ENCODE results near the gene LRRC66.

The LRRC66 gene

GRCh38 chr4:51958199-51958968, 61.8 kb downstream of the LRRC66 start:
- TF ChIP-seq CTCF (IDR thresholded peaks at IDR 0.05; ENCODE audit: poor library complexity, severe bottlenecking) = no peak

More at GRCh38 chr4:51958199-51958968, 61.8 kb downstream of the LRRC66 start:
- ATAC-seq (ENCODE audit: low read depth) (no peak), DNase-seq (ENCODE audit: low spot score) (no peak)
- H3K4me1 ChIP-seq (ENCODE audit: insufficient read depth, poor library complexity, severe bottlenecking) = no peaks in the 10 kb centered on the region
- H3K27me3 ChIP-seq (ENCODE audit: insufficient read depth, poor library complexity, severe bottlenecking) = no peaks in the 10 kb centered on the region
- no peaks in the 10 kb centered on the region for H3K9me3 ChIP-seq (ENCODE audit: severe bottlenecking)
- no peak overlapping the region for H3K27ac ChIP-seq (ENCODE audit: poor library complexity, severe bottlenecking)
- H3K4me3 ChIP-seq (ENCODE audit: severe bottlenecking) = no peak overlapping the region
- H3K36me3 ChIP-seq (ENCODE audit: low read depth) = no peaks in the 10 kb centered on the region

Data from RWPE2 (cell line).